ENCODE results near the gene TRIO.

TRIO gene

DNA sequence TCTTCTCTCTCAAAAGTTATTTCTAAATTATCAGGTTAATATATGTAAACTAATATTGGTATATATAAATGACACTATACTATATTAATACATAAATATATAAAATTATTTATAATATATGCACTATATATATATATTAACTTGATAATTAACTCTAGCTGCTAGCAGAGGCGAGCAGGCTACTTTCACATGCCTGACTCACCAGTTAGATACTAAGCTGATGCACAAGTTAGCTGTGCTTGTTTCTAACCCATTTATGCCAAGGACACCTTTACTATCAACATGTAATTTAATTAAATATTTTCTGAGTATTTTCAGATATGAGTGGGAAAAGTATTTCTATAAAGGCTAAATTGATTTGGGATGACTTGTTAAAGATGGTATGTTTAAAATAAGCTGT lies 70.1 kb downstream of the TRIO start:
- Mint-ChIP-seq H3K4me1 (peaks cover 62% of the 10 kb centered on the region), H3K27me3 (no peaks in the 10 kb centered on the region), H3K4me3 (peak overlapping the region; percentile 76)

DNA sequence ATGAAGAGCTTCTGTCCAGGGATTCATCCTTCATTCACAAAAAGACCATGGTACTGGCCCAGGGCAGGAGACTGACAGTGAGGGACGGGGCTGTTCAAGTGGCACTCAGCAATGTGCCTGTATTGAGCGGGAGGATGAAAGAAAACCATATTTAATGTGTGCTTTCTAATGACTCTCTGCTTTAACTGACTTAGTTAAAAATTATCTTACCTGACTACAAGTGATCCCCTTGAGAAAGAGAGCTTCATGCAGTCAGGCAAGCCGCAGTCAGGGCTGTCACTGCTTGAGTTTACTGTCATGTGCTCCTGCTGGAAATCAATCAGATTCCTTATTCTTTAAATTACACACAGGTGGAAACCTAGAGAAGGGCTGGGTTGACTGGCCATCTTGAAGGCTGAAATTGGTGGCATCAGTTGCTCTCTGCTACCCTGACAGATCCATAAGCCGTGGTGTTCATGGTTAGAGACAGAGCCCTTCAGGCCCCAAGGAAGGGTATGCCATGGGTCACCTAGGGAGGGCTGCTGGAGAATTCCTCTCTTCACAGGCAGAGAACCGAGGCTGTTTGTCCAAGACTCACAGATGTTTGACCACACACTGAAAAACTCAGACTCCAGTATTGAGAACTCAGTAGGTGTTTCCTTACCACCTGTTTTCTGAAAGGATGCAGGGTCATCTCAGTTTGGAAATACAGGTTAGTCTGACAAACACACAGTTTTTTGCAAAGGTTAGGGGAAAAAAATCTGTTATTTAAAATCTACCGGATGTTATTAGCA lies 70.9 kb downstream of the TRIO start:
- H3K9me3 Mint-ChIP-seq = no peaks in the 10 kb centered on the region
- DNase-seq (ENCODE audit: low spot score in 2 of 2) (no peak), ATAC-seq (ENCODE audit: low read depth) (peak; percentile 18)
- peak overlapping the region; percentile 99 for H3K27ac Mint-ChIP-seq
- peaks cover 64% of the 10 kb centered on the region for H3K4me1 Mint-ChIP-seq
- H3K4me3 Mint-ChIP-seq = peak overlapping the region; percentile 76
- H3K36me3 Mint-ChIP-seq = peaks cover 2% of the 10 kb centered on the region
- no peaks in the 10 kb centered on the region for H3K27me3 Mint-ChIP-seq

More for the DNA sequence above, 70.1 kb downstream of the TRIO start:
- DNase-seq (ENCODE audit: low spot score in 2 of 2) (no peak), ATAC-seq (ENCODE audit: low read depth) (no peak)
- Mint-ChIP-seq H3K36me3 (peaks cover 2% of the 10 kb centered on the region), H3K9me3 (no peaks in the 10 kb centered on the region), H3K27ac (peak overlapping the region; percentile 99)

DNA sequence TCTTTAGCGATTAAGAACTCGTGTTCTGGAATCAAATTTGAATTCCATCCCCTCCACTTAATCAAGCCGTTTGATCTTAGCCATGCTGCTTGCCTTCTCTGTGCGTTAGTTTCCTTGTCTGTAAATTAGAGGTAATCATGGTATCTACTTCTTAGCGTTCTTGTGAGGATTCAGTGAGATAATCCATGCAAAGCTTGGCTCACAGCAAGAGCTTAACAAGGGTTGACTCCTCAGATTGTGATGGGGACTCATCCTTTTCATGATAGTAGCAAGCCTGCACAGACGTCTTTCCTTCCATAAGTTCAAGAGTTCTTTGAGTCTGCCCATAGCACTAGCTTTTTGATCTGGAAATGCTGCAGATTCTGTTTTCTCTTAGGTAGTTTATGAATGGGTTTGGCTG lies 72.8 kb downstream of the TRIO start:
- Mint-ChIP-seq H3K9me3 (no peaks in the 10 kb centered on the region), H3K27me3 (no peaks in the 10 kb centered on the region), H3K27ac (peak overlapping the region; percentile 99), H3K4me1 (peaks cover 66% of the 10 kb centered on the region), H3K36me3 (peaks cover 5% of the 10 kb centered on the region), H3K4me3 (peak overlapping the region; percentile 3)
- ATAC-seq (ENCODE audit: low read depth) = no peak
- no peak for DNase-seq (ENCODE audit: low spot score in 2 of 2)

DNA sequence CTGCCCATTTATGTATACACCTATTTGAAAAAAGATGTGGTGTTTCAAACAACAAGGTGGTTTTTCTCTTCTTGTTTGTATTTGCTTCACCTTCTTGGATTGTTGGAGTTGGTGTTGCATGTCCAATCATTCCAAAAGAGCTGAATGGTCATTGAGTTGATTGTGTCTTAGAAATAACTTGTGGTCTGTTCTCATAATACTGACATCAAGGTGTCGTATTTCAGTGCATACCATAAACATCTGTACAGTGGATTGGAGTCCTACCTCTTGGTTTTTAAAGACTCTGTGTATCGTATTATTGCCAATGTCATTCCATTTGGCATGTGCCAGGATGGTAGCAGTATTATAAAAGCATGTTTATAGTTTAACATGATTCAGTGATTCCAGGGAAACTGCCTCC lies 73.2 kb downstream of the TRIO start:
- no peak for ATAC-seq (ENCODE audit: low read depth)
- Mint-ChIP-seq H3K27me3 (no peaks in the 10 kb centered on the region), H3K9me3 (no peaks in the 10 kb centered on the region), H3K27ac (peak overlapping the region; percentile 99), H3K36me3 (peaks cover 7% of the 10 kb centered on the region), H3K4me3 (no peak overlapping the region), H3K4me1 (peaks cover 68% of the 10 kb centered on the region)
- no peak for DNase-seq (ENCODE audit: low spot score in 2 of 2)

DNA sequence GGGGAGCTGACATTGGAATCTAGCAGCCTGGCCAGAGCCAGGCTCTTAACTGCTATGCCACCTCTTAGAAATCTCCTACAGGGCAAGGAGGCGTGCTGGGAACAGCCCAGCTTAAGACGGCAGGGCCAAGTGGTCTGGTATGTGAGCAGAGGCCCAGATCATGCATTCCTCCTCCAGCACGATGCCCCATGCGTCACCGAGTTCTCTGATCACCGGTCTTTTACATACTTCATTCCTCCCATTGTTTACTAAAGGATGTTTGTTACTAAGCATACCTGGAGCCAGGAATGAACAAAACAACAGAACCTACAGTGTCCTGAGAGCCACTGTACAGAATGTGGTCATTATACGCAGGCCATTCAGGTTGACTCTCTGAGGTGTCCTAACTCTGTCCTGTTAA lies 73.8 kb downstream of the TRIO start:
- Mint-ChIP-seq H3K4me1 (peaks cover 73% of the 10 kb centered on the region), H3K27me3 (no peaks in the 10 kb centered on the region), H3K27ac (peak overlapping the region; percentile 99), H3K9me3 (no peaks in the 10 kb centered on the region), H3K4me3 (no peak overlapping the region), H3K36me3 (peaks cover 8% of the 10 kb centered on the region)
- no peak for ATAC-seq (ENCODE audit: low read depth)
- no peak for DNase-seq (ENCODE audit: low spot score in 2 of 2)

DNA sequence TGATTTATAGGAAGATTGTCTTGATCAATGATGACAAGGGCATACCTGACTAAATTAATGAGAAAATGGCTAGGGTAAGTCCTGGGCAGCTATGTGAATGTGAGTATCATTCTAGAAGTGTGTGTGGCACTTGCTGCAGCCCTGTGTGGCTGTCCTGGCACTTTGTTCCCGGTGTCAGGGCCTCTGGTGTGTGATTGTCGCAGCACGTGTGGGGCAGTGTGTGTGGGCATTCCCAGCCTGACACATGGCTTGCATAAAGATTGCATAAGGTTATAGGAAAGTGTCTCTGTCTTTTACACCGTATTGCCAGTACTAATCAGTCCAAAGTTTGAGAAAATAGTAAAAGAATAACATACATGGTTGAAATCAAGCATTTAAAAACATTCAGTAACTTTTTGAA lies 74.4 kb downstream of the TRIO start:
- H3K27ac Mint-ChIP-seq = peak overlapping the region; percentile 99
- no peaks in the 10 kb centered on the region for H3K9me3 Mint-ChIP-seq
- no peak for ATAC-seq (ENCODE audit: low read depth)
- H3K27me3 Mint-ChIP-seq = no peaks in the 10 kb centered on the region
- H3K4me3 Mint-ChIP-seq = peak overlapping the region; percentile 46
- DNase-seq (ENCODE audit: low spot score in 2 of 2) = no peak
- peaks cover 8% of the 10 kb centered on the region for H3K36me3 Mint-ChIP-seq
- peaks cover 67% of the 10 kb centered on the region for H3K4me1 Mint-ChIP-seq

DNA sequence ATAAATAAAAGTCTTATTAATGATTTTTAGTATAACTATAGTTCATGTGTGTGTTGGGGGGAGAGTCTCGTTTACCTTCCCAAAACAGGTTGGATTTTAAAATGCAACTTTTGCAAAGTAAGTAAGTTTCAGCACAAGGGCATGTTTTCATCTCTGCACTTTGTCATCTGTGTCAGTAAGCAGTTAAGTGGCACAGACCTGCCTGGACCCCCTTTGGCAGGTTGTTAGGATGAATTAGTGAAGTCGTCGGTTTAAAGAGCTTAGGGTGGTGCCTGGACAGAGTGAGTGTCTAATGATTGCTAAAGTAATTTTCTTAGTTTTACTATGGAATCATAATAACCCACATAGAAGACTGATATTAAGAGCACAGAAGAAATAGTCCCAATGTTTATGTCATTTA lies 74.9 kb downstream of the TRIO start:
- Mint-ChIP-seq H3K27me3 (no peaks in the 10 kb centered on the region), H3K4me3 (peak overlapping the region; percentile 28), H3K4me1 (peaks cover 68% of the 10 kb centered on the region), H3K9me3 (no peaks in the 10 kb centered on the region), H3K27ac (peak overlapping the region; percentile 99), H3K36me3 (peaks cover 8% of the 10 kb centered on the region)
- ATAC-seq (ENCODE audit: low read depth) = no peak
- DNase-seq (ENCODE audit: low spot score in 2 of 2) = no peak

DNA sequence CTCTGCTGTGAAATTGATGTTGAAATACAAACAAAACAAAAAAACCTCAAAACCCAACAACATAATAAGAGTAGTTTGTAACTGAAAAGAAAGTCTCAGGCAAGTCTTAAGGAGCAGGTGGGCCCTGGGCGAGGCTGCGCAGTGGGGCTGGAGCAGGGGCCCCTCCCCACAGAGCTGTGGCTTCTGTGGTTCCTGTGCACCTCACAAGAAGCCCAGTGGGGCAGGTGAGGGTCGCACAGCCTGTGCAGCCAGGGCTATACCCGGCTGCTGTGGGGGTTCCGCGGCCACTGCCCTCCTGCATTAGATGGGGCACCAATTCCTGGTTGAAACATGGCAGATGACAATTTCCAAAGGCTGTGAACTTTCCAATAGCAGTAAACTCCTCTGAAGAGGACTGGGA lies 75.3 kb downstream of the TRIO start:
- Mint-ChIP-seq H3K4me3 (no peak overlapping the region), H3K36me3 (peaks cover 8% of the 10 kb centered on the region), H3K4me1 (peaks cover 71% of the 10 kb centered on the region), H3K27me3 (no peaks in the 10 kb centered on the region), H3K27ac (peak overlapping the region; percentile 99), H3K9me3 (no peaks in the 10 kb centered on the region)
- DNase-seq (ENCODE audit: low spot score in 2 of 2) (no peak), ATAC-seq (ENCODE audit: low read depth) (peak; percentile 22)

DNA sequence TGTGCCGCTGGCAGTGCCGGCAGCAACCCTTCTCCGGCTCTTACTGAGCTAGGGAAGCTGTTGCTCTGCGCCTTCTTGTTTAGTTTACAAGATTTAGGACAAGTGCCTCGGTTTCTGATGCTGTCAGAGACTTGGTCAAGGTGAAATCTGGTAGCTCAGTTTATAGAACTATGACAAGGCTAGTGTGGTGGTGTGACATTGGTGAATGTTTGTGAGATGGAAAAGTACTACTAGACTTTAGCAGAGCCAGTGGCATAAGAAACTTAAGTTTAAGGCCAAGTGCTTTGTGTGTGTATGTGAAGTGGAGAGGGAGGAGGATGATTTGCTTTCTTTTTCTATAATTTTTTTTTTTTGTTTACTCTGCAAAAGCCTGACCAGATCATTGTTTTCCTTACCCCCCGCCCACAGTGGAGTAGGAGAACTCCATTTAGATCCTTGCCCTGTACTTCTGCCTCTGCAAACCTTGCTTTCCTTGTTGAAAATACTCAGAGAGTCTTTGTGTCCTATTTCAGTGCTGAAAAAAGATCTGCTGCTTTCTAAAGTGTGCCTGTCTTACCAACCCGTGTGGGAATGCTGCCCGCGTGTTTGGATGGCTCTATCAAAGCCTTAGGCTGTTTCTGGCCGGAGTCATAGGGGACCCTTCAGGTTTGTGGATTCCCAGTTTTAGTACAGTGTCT lies 75.9 kb downstream of the TRIO start:
- no peak for DNase-seq (ENCODE audit: low spot score in 2 of 2)
- H3K27me3 Mint-ChIP-seq = no peaks in the 10 kb centered on the region
- peaks cover 70% of the 10 kb centered on the region for H3K4me1 Mint-ChIP-seq
- H3K9me3 Mint-ChIP-seq = no peaks in the 10 kb centered on the region
- H3K36me3 Mint-ChIP-seq = peaks cover 8% of the 10 kb centered on the region
- peak overlapping the region; percentile 51 for H3K4me3 Mint-ChIP-seq
- ATAC-seq (ENCODE audit: low read depth) = no peak
- H3K27ac Mint-ChIP-seq = peak overlapping the region; percentile 99

DNA sequence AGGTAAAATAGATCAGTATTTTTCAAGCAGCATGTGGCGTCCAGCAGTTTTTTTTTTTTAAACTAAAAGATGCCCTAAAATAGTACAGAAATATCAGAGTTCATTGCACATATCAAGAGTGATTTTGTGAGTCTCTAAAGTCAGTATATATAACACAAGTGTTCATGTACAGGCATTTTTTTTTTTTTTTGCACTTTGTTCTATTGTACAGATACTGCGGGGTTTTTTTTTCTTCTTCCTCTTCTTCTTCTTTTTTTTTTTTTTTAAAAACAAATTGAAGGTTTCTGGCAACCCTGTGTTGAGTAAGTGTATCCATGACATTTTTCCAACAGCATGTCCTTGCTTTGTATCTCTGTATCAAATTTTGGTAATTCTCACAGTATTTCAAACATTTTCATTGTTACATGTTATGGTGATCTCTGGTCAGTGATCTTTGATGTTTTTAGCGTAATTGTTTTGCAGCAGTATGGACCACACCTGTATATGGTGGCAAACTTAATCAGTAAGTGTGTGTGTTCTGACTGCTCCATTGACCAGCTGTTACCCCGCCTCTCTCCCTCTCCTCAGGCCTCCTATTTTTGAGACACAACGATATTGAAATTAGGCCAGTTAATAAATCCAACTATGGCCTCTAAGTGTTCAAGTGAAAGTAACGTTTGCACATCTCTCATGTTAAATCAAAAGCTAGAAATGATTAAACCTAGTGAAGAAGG lies 76.8 kb downstream of the TRIO start:
- H3K27me3 Mint-ChIP-seq = no peaks in the 10 kb centered on the region
- DNase-seq (ENCODE audit: low spot score in 2 of 2) = no peak
- H3K36me3 Mint-ChIP-seq = peaks cover 8% of the 10 kb centered on the region
- peaks cover 71% of the 10 kb centered on the region for H3K4me1 Mint-ChIP-seq
- H3K4me3 Mint-ChIP-seq = peak overlapping the region; percentile 48
- H3K9me3 Mint-ChIP-seq = no peaks in the 10 kb centered on the region
- ATAC-seq (ENCODE audit: low read depth) = peak; percentile 35
- H3K27ac Mint-ChIP-seq = peak overlapping the region; percentile 99

DNA sequence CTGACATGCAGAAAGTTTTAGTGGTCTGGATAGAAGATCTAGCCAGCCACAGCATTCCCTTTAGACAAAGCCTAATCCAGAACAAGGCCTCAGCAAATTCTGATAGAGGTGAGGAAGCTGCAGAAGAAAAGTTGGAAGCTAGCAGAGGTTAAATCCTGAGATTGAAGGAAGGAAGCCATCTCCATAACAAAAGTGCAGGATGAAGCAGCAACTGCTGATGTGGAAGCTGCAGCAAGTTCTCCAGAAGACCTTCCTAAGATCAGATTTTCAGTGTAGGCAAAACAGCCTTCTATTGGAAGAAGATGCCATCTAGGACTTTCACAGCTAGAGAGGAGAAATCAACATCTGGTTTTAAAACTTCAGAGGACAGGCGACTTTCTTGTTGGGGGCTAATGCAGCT lies 77.5 kb downstream of the TRIO start:
- peaks cover 8% of the 10 kb centered on the region for H3K36me3 Mint-ChIP-seq
- ATAC-seq (ENCODE audit: low read depth) = no peak
- no peaks in the 10 kb centered on the region for H3K27me3 Mint-ChIP-seq

DNA sequence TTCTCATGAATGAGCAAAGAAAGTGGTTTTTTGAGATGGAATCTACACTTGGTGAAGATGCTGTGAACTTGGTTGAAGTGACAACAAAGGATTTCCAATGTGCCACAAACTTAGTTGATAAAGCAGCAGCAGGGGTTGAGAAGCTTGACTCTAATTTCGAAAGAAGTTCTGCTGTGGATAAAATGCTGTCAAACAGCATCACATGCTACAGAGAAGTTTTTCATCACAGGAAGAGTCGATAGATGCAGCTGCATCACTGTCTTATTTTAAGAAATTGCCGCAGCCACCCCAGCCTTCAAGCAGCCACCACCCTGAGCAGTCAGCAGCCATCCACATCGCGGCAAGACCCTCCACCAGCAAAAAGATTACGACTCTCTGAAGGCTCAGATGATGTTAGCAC lies 78.6 kb downstream of the TRIO start:
- H3K36me3 Mint-ChIP-seq = peaks cover 6% of the 10 kb centered on the region
- H3K9me3 Mint-ChIP-seq = no peaks in the 10 kb centered on the region
- ATAC-seq (ENCODE audit: low read depth) (no peak), DNase-seq (ENCODE audit: low spot score in 2 of 2) (no peak)
- H3K4me3 Mint-ChIP-seq = no peak overlapping the region
- peak overlapping the region; percentile 18 for H3K27ac Mint-ChIP-seq
- no peaks in the 10 kb centered on the region for H3K27me3 Mint-ChIP-seq
- H3K4me1 Mint-ChIP-seq = peaks cover 73% of the 10 kb centered on the region

More for the DNA sequence above, 77.5 kb downstream of the TRIO start:
- DNase-seq (ENCODE audit: low spot score in 2 of 2) = no peak
- Mint-ChIP-seq H3K9me3 (no peaks in the 10 kb centered on the region), H3K27ac (peak overlapping the region; percentile 99), H3K4me1 (peaks cover 73% of the 10 kb centered on the region), H3K4me3 (peak overlapping the region; percentile 48)

DNA sequence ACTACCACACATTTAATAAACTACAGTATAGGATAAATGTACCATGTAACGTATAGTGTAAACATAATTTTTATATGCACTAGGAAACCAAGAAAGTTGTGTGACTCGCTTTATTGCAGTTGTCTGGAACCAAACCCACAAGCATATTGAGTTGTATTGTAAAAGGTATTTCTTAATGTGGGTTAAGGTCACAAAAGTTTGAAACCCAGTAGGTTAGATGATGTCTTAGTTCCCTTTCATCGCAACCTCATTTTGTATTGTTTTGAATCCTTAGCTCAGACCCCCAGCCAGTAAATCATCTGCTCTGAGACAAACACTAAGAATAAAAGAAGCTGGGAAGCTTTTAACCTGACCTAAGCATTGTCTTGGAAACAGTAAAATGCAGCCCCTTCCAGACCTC lies 79.1 kb downstream of the TRIO start:
- DNase-seq (ENCODE audit: low spot score in 2 of 2) (no peak), ATAC-seq (ENCODE audit: low read depth) (no peak)
- Mint-ChIP-seq H3K9me3 (no peaks in the 10 kb centered on the region), H3K4me1 (peaks cover 73% of the 10 kb centered on the region), H3K36me3 (peaks cover 6% of the 10 kb centered on the region), H3K27me3 (no peaks in the 10 kb centered on the region), H3K27ac (no peak overlapping the region), H3K4me3 (no peak overlapping the region)

DNA sequence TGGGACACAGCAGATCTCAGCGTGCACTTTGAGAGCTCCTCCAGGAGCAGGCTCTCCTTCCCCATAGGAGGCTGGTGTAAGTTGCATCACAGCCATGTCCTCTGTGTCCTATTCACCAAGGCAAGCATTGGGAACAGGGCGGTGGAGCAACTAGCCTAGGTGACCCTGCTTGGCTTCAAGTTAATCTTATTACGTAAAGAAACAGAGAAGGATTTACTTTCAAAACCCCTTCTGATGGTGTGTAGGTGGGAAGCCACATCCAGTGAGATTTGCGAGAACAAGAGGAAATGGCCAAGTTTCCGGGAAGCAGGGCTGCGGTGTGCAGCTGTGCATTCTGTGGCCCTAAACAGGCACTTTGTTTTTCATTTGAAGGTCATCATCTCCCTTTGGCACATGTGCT lies 80.2 kb downstream of the TRIO start:
- no peaks in the 10 kb centered on the region for H3K27me3 Mint-ChIP-seq
- peaks cover 67% of the 10 kb centered on the region for H3K4me1 Mint-ChIP-seq
- ATAC-seq (ENCODE audit: low read depth) = peak; percentile 37
- peaks cover 6% of the 10 kb centered on the region for H3K36me3 Mint-ChIP-seq
- H3K4me3 Mint-ChIP-seq = peak overlapping the region; percentile 33
- no peaks in the 10 kb centered on the region for H3K9me3 Mint-ChIP-seq
- DNase-seq (ENCODE audit: low spot score in 2 of 2) = no peak
- H3K27ac Mint-ChIP-seq = peak overlapping the region; percentile 41

Data from memory B cell (primary cell).